Karpas-422 (cell line): Measurements from ENCODE around the gene CDK13. TPM values are rescaled to one million over a fixed set of nuclear protein-coding genes. Genes with fewer than 3 reads are reported as not detected.
A peak's percentile ranks its signal among the peaks of the same experiment; 100 is the strongest.

Source experiments
- DNase-seq: peaks from one replicate; pipeline ENCODE4 v3.0.0-alpha.2; 2015
- H2AFZ ChIP-seq: fragments of 200-600 bp; sonication (generic); 2 replicates; pipeline ENCODE4 v1.6.1; 2014; ENCODE audit warnings: antibody characterized with exemption, low read length, mixed read lengths
- H3K27ac ChIP-seq: fragments of 200-600 bp; sonication (generic); 2 replicates; pipeline ENCODE4 v1.5.1; 2014; ENCODE audit warnings: mild to moderate bottlenecking, low read length, moderate library complexity
- H3K27me3 ChIP-seq: fragments of 200-600 bp; sonication (generic); 2 replicates; pipeline ENCODE4 v1.6.1; 2014; ENCODE audit warnings: low read length, mixed read lengths
- H3K36me3 ChIP-seq: fragments of 200-600 bp; sonication (generic); 2 replicates; pipeline ENCODE4 v1.6.1; 2014; ENCODE audit warnings: low read length, mixed read lengths; ENCODE audit not compliant: insufficient read depth
- H3K4me1 ChIP-seq: fragments of 200-600 bp; sonication (generic); 2 replicates; pipeline ENCODE4 v1.6.1; 2014; ENCODE audit warnings: mild to moderate bottlenecking, low read length, mixed read lengths
- H3K4me2 ChIP-seq: fragments of 200-600 bp; sonication (generic); 2 replicates; pipeline ENCODE4 v1.6.1; 2014; ENCODE audit warnings: low read length, low read depth, mild to moderate bottlenecking; ENCODE audit not compliant: poor library complexity, severe bottlenecking
- H3K4me3 ChIP-seq: fragments of 200-600 bp; sonication (generic); 2 replicates; pipeline ENCODE4 v1.5.1; 2014; ENCODE audit warnings: mild to moderate bottlenecking, antibody characterized with exemption, low read length, mixed read lengths
- H3K79me2 ChIP-seq: fragments of 200-600 bp; sonication (generic); 2 replicates; pipeline ENCODE4 v1.6.1; 2014; ENCODE audit warnings: mild to moderate bottlenecking, low read length, mixed read lengths
- H3K9ac ChIP-seq: fragments of 200-600 bp; sonication (generic); 2 replicates; pipeline ENCODE4 v1.6.0; 2014; ENCODE audit warnings: low read length
- H3K9me2 ChIP-seq: fragments of 200-600 bp; sonication (generic), shearing (Covaris generic); replicated peaks from 2 replicates; pipeline ENCODE4 v1.6.0; 2014; ENCODE audit warnings: mild to moderate bottlenecking, low read length, moderate library complexity; ENCODE audit not compliant: insufficient read depth
- H3K9me3 ChIP-seq: fragments of 300-700, 200-600 bp; sonication (generic); 2 replicates; pipeline ENCODE4 v1.6.1; 2014; ENCODE audit warnings: low read length, mixed read lengths
- H4K20me1 ChIP-seq: fragments of 200-600 bp; sonication (generic); 2 replicates; pipeline ENCODE4 v1.6.1; 2014; ENCODE audit warnings: mild to moderate bottlenecking, antibody characterized with exemption, low read length, low read depth; ENCODE audit not compliant: insufficient read depth
- total RNA-seq: library from RNA; depleted of rRNA; stranded (reverse); fragments of >200 nt; shearing (Covaris generic); gene quantifications from 2 replicates; pipeline ENCODE4 v1.2.3, GENCODE V29; 2014; ENCODE audit warnings: low replicate concordance

The CDK13 gene
- total RNA-seq, 1 experiment from 2014 or later = 81.1 TPM

GRCh38 chr7:40033826-40034225 is 83.8 kb downstream of the CDK13 start:
- 0 out of 2 replicates have a peak, but pooled peaks cover 4% of the 10 kb centered on the region for H3K36me3 ChIP-seq
- H3K9ac ChIP-seq = no peak overlapping the region
- 0 out of 2 replicates have a peak, but pooled peaks cover 8% of the 10 kb centered on the region for H3K4me1 ChIP-seq
- DNase-seq = no peak
- H3K27ac ChIP-seq = no peak overlapping the region
- H4K20me1 ChIP-seq = no peaks in the 10 kb centered on the region
- no peaks in the 10 kb centered on the region for H3K9me2 ChIP-seq
- H3K9me3 ChIP-seq = no peaks in the 10 kb centered on the region
- H3K27me3 ChIP-seq = no peaks in the 10 kb centered on the region
- H3K79me2 ChIP-seq = peaks cover 85% of the 10 kb centered on the region
- H2AFZ ChIP-seq = no peak overlapping the region
- H3K4me2 ChIP-seq = no peak overlapping the region
- no peak overlapping the region for H3K4me3 ChIP-seq

- H3K36me3 ChIP-seq = peaks cover 4% of the 10 kb centered on the region; the same call in 1 of the 2 replicates
- no peak overlapping the region for H3K4me3 ChIP-seq
- H3K9me2 ChIP-seq = no peaks in the 10 kb centered on the region
- no peak overlapping the region for H3K4me2 ChIP-seq
- no peak for DNase-seq
- no peaks in the 10 kb centered on the region for H4K20me1 ChIP-seq
- H3K9ac ChIP-seq = no peak overlapping the region
- H3K4me1 ChIP-seq = no peaks in the 10 kb centered on the region
- H3K9me3 ChIP-seq = no peaks in the 10 kb centered on the region
- peaks cover 79% of the 10 kb centered on the region for H3K79me2 ChIP-seq
- H3K27ac ChIP-seq = no peak overlapping the region
- H2AFZ ChIP-seq = no peak overlapping the region
- no peaks in the 10 kb centered on the region for H3K27me3 ChIP-seq
These were observed 91.4 kb downstream of the CDK13 start for GRCh38 chr7:40041456-40041855.

GRCh38 chr7:40043164-40043563 is 93.1 kb downstream of the CDK13 start:
- Histone ChIP-seq H3K36me3 (peaks cover 7% of the 10 kb centered on the region; the same call in 1 of the 2 replicates), H3K9me3 (no peaks in the 10 kb centered on the region), H3K9me2 (no peaks in the 10 kb centered on the region), H3K4me2 (no peak overlapping the region), H3K27me3 (no peaks in the 10 kb centered on the region), H3K4me3 (no peak overlapping the region), H3K9ac (no peak overlapping the region), H4K20me1 (no peaks in the 10 kb centered on the region), H3K27ac (no peak overlapping the region), H2AFZ (no peak overlapping the region), H3K4me1 (no peaks in the 10 kb centered on the region), H3K79me2 (peaks cover 66% of the 10 kb centered on the region)
- DNase-seq = no peak

GRCh38 chr7:40047661-40048060 is 97.6 kb downstream of the CDK13 start:
- Histone ChIP-seq H3K4me3 (no peak overlapping the region), H4K20me1 (no peaks in the 10 kb centered on the region), H3K9me2 (no peaks in the 10 kb centered on the region), H3K9ac (no peak overlapping the region), H3K9me3 (no peaks in the 10 kb centered on the region), H3K27me3 (no peaks in the 10 kb centered on the region), H2AFZ (no peak overlapping the region), H3K4me2 (no peak overlapping the region), H3K4me1 (0 out of 2 replicates have a peak, but pooled peaks cover 1% of the 10 kb centered on the region), H3K36me3 (peaks cover 7% of the 10 kb centered on the region; the same call in 1 of the 2 replicates), H3K27ac (no peak overlapping the region), H3K79me2 (peaks cover 45% of the 10 kb centered on the region)
- DNase-seq = peak; percentile 63

- no peaks in the 10 kb centered on the region for H3K9me2 ChIP-seq
- H4K20me1 ChIP-seq = no peaks in the 10 kb centered on the region
- H3K27me3 ChIP-seq = no peaks in the 10 kb centered on the region
- H3K79me2 ChIP-seq = peaks cover 56% of the 10 kb centered on the region
- no peaks in the 10 kb centered on the region for H3K9me3 ChIP-seq
- no peak overlapping the region for H3K4me2 ChIP-seq
- H3K4me3 ChIP-seq = no peak overlapping the region
- no peak overlapping the region for H3K27ac ChIP-seq
- 0 out of 2 replicates have a peak, but pooled peaks cover 2% of the 10 kb centered on the region for H3K4me1 ChIP-seq
- DNase-seq = no peak
- H2AFZ ChIP-seq = no peak overlapping the region
- peaks cover 7% of the 10 kb centered on the region; the same call in 1 of the 2 replicates for H3K36me3 ChIP-seq
- H3K9ac ChIP-seq = no peak overlapping the region
These were observed 107.2 kb downstream of the CDK13 start for GRCh38 chr7:40057292-40057691.

- Histone ChIP-seq H4K20me1 (no peaks in the 10 kb centered on the region), H3K27ac (no peak overlapping the region), H3K9ac (no peak overlapping the region), H3K4me2 (no peak overlapping the region), H3K9me3 (no peaks in the 10 kb centered on the region), H3K9me2 (no peaks in the 10 kb centered on the region), H2AFZ (no peak overlapping the region), H3K36me3 (peaks cover 9% of the 10 kb centered on the region; the same call in 1 of the 2 replicates), H3K4me3 (no peak overlapping the region), H3K4me1 (no peaks in the 10 kb centered on the region), H3K27me3 (no peaks in the 10 kb centered on the region), H3K79me2 (peaks cover 51% of the 10 kb centered on the region)
- no peak for DNase-seq
These were observed 108.0 kb downstream of the CDK13 start for GRCh38 chr7:40058026-40058425.

GRCh38 chr7:40058636-40059035 is 108.6 kb downstream of the CDK13 start:
- peaks cover 8% of the 10 kb centered on the region; the same call in 1 of the 2 replicates for H3K36me3 ChIP-seq
- H3K27me3 ChIP-seq = no peaks in the 10 kb centered on the region
- no peak overlapping the region for H3K27ac ChIP-seq
- no peak overlapping the region for H3K4me3 ChIP-seq
- no peak overlapping the region for H3K9ac ChIP-seq
- H3K4me2 ChIP-seq = no peak overlapping the region
- H2AFZ ChIP-seq = no peak overlapping the region
- H3K4me1 ChIP-seq = no peaks in the 10 kb centered on the region
- no peaks in the 10 kb centered on the region for H3K9me3 ChIP-seq
- no peak for DNase-seq
- peaks cover 46% of the 10 kb centered on the region for H3K79me2 ChIP-seq
- no peaks in the 10 kb centered on the region for H3K9me2 ChIP-seq
- H4K20me1 ChIP-seq = no peaks in the 10 kb centered on the region

GRCh38 chr7:40059057-40059456 is 109.0 kb downstream of the CDK13 start:
- no peak overlapping the region for H3K4me3 ChIP-seq
- H3K4me2 ChIP-seq = no peak overlapping the region
- DNase-seq = no peak
- no peaks in the 10 kb centered on the region for H3K9me2 ChIP-seq
- H4K20me1 ChIP-seq = no peaks in the 10 kb centered on the region
- H3K27ac ChIP-seq = no peak overlapping the region
- no peak overlapping the region for H2AFZ ChIP-seq
- no peaks in the 10 kb centered on the region for H3K27me3 ChIP-seq
- H3K36me3 ChIP-seq = peaks cover 8% of the 10 kb centered on the region; the same call in 1 of the 2 replicates
- H3K4me1 ChIP-seq = no peaks in the 10 kb centered on the region
- H3K79me2 ChIP-seq = peaks cover 42% of the 10 kb centered on the region
- no peak overlapping the region for H3K9ac ChIP-seq
- H3K9me3 ChIP-seq = no peaks in the 10 kb centered on the region
